ENCODE measurements around the gene ICAM5. TPM values are rescaled to one million over a fixed set of nuclear protein-coding genes. Genes with fewer than 3 reads are reported as not detected.

Gene ICAM5
- total RNA-seq, 1 experiment from 2014 or later = 53.9 TPM

GRCh38 chr19:10245189-10245939 lies 44.4 kb upstream of the ICAM5 start:
- ATAC-seq = peak; percentile 18; the same call in 1 of the 2 replicates
- DNase-seq (ENCODE audit: low read depth, low spot score) = no peak
- H3K27ac ChIP-seq (ENCODE audit: low read depth, low read length) = no peak overlapping the region
- TF ChIP-seq EGR1 (IDR thresholded peaks at IDR 0.05; ENCODE audit: low read depth) (no peak), CBX3 (IDR thresholded peaks at IDR 0.05; ENCODE audit: low read depth) (no peak), CTCF (IDR thresholded peaks at IDR 0.05 in 2 of 3, conservative IDR thresholded peaks at IDR 0.05 in 1 of 3; ENCODE audit: borderline replicate concordance in 1 of 3, insufficient read depth in 1 of 3, low read depth in 2 of 3, low read length in 2 of 3) (no peak), FOSL1 (IDR thresholded peaks at IDR 0.05; ENCODE audit: low read depth) (no peak), MAX (IDR thresholded peaks at IDR 0.05) (no peak), ELF1 (IDR thresholded peaks at IDR 0.05; ENCODE audit: borderline replicate concordance, low read depth) (no peak), RAD21 (IDR thresholded peaks at IDR 0.05; ENCODE audit: low read depth) (no peak)
- BruUV-seq (replicated peaks) = no TSS peak
- RAD21 ChIA-PET (ENCODE audit: low non-redundant PET in 1 of 2, low total read pairs in 2 of 2, uncharacterized antibody in 2 of 2, unreplicated experiment in 2 of 2) = interaction anchor here in 1 of 2 experiments (0.6 kb wide), 1 partner anchor 308 kb away, joined by 3 read pairs; no protein-coding TSS in a partner anchor
- H3K9me3 ChIP-seq (ENCODE audit: control insufficient read depth in 1 of 2, insufficient read depth in 1 of 2, low read depth in 1 of 2, low read length in 2 of 2) = no peaks in the 10 kb centered on the region
- H2AFZ ChIP-seq (ENCODE audit: low read depth, low read length, poor library complexity, severe bottlenecking) = no peak overlapping the region
- H3K27me3 ChIP-seq (ENCODE audit: insufficient read depth, low read length) = no peaks in the 10 kb centered on the region
- CTCF ChIA-PET = interaction anchor here (0.7 kb wide), 1 partner anchor 149 kb away, joined by 3 read pairs; no protein-coding TSS in a partner anchor
- intact Hi-C loops (cut with micrococcal nuclease) = no loop called here
- no peaks in the 10 kb centered on the region for H3K79me2 ChIP-seq (ENCODE audit: insufficient read depth, low read length)
- no peak overlapping the region for H3K4me3 ChIP-seq (replicated peaks in 1 of 2; ENCODE audit: low read depth in 1 of 2, low read length in 2 of 2)
- peak overlapping the region; percentile 54 for H3K4me2 ChIP-seq (ENCODE audit: low read length)
- H4K20me1 ChIP-seq (ENCODE audit: insufficient read depth) = no peaks in the 10 kb centered on the region
- POLR2A ChIA-PET = no interaction called here
- H3K9ac ChIP-seq (ENCODE audit: low read length) = no peak overlapping the region
- H3K9me2 ChIP-seq (ENCODE audit: insufficient read depth) = no peaks in the 10 kb centered on the region
- peaks cover 35 to 57% of the 10 kb centered on the region in 2 experiments for H3K4me1 ChIP-seq (ENCODE audit: control insufficient read depth in 1 of 2, insufficient read depth in 2 of 2, low read length in 2 of 2)
- H3K36me3 ChIP-seq (ENCODE audit: control insufficient read depth in 1 of 2, insufficient read depth in 2 of 2, low read length in 2 of 2) = no peaks in the 10 kb centered on the region

Data from HCT116 (cell line).